Fibroblast of skin of scalp (primary cell): ENCODE data around the gene MARCHF4.

Experiments used
- DNase-seq: peaks from one replicate; pipeline ENCODE4 v3.0.0-alpha.2; 2013

Gene MARCHF4

GRCh38 chr2:216348756-216349308 lies 23.5 kb downstream of the MARCHF4 start:
- peak; percentile 66 for DNase-seq

- DNase-seq = no peak
These were observed 25.5 kb downstream of the MARCHF4 start for GRCh38 chr2:216346781-216347180.

GRCh38 chr2:216345846-216346245 lies 26.4 kb downstream of the MARCHF4 start:
- peak; percentile 80 for DNase-seq

- peak; percentile 47 for DNase-seq
These were observed 27.4 kb downstream of the MARCHF4 start for GRCh38 chr2:216344950-216345300.

- DNase-seq = peak; percentile 29
These were observed 27.9 kb downstream of the MARCHF4 start for GRCh38 chr2:216344206-216344949.

- DNase-seq = peak; percentile 78
These were observed 28.9 kb downstream of the MARCHF4 start for GRCh38 chr2:216343221-216343980.

GRCh38 chr2:216341121-216341520 lies 31.2 kb downstream of the MARCHF4 start:
- DNase-seq = peak; percentile 32

GRCh38 chr2:216340280-216340631 lies 32.0 kb downstream of the MARCHF4 start:
- DNase-seq = no peak

GRCh38 chr2:216339456-216340279 lies 32.6 kb downstream of the MARCHF4 start:
- DNase-seq = peak; percentile 90

- peak; percentile 65 for DNase-seq
These were observed 37.0 kb downstream of the MARCHF4 start for GRCh38 chr2:216335252-216335651.

GRCh38 chr2:216328347-216328746 lies 43.9 kb downstream of the MARCHF4 start:
- peak; percentile 49 for DNase-seq

GRCh38 chr2:216327447-216327935 lies 44.8 kb downstream of the MARCHF4 start:
- DNase-seq = no peak
